Left ventricle myocardium inferior (tissue), 1 donor: ENCODE measurements around the gene NUP133. TPM values are rescaled to one million over a fixed set of nuclear protein-coding genes. Genes with fewer than 3 reads are reported as not detected.
"Not testable (repeated sequence)": the region's sequence is repeated elsewhere in the genome, so short reads cannot be mapped to it uniquely, and the experiment has no call there.

Experiments used
- DNase-seq: peaks from one replicate; pipeline ENCODE4 v3.0.0-alpha.2; 2020
- H3K27ac ChIP-seq: fragments of 200-600 bp; replicated peaks from 2 replicates; pipeline ENCODE4 v1.8.0; 2021
- H3K27me3 ChIP-seq: fragments of 200-600 bp; 2 replicates; pipeline ENCODE4 v1.8.0; 2021; ENCODE audit warnings: low read depth
- H3K36me3 ChIP-seq: fragments of 200-600 bp; 2 replicates; pipeline ENCODE4 v1.8.0; 2021
- H3K4me1 ChIP-seq: fragments of 200-600 bp; 2 replicates; pipeline ENCODE4 v1.8.0; 2021
- H3K4me3 ChIP-seq: fragments of 200-600 bp; 2 replicates; pipeline ENCODE4 v1.8.0; 2021; ENCODE audit warnings: mild to moderate bottlenecking, moderate library complexity
- H3K9me3 ChIP-seq: fragments of 200-600 bp; replicated peaks from 2 replicates; pipeline ENCODE4 v1.8.0; 2021
- intact Hi-C: fragments of 100-400 bp; cut with micrococcal nuclease; formaldehyde crosslinking; loops from one replicate; pipeline ENCODE4 v1.11.0; 2022
- total RNA-seq: library from RNA; stranded (reverse); fragmentation: NEBNext Ultra II Directional; extraction: Animal tissue kit (Norgen Biotek cat#: 25700); gene quantifications from one replicate; pipeline ENCODE4 v1.2.1, GENCODE V29; 2021
- TF ChIP-seq, protein P1 (sequence below): fragments of 200-600 bp; IDR thresholded peaks from 2 replicates; pipeline ENCODE4 v1.8.0; 2021; ENCODE audit warnings: antibody characterized with exemption, mild to moderate bottlenecking, borderline replicate concordance
- donor health status: DM: no; HTN: yes; CAD: no; lungs with severe emphysema.

The NUP133 gene
- total RNA-seq, 1 donor from 2014 or later: 31.3 TPM

DNA sequence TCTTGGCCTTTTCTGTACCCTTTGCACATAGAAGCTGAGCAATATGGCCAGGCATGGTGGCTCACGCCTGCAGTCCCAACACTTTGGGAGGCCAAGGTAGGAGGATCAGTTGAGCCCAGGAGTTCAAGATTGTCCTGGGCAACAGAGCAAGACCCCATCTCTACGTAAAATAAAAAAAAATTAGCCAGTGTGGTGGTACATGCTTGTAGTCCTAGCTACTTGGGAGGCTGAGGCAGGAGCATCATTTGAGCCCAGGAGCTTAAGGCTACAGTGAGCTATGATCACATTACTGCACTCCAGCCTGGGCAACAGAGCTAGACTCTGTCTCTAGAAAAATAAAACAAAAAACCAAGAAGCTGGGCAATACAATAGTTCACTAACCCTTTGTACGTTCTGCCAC is 80.6 kb downstream of the NUP133 start:
- no peaks in the 10 kb centered on the region for H3K36me3 ChIP-seq
- no peak overlapping the region for H3K27ac ChIP-seq
- TF ChIP-seq, protein P1, sequence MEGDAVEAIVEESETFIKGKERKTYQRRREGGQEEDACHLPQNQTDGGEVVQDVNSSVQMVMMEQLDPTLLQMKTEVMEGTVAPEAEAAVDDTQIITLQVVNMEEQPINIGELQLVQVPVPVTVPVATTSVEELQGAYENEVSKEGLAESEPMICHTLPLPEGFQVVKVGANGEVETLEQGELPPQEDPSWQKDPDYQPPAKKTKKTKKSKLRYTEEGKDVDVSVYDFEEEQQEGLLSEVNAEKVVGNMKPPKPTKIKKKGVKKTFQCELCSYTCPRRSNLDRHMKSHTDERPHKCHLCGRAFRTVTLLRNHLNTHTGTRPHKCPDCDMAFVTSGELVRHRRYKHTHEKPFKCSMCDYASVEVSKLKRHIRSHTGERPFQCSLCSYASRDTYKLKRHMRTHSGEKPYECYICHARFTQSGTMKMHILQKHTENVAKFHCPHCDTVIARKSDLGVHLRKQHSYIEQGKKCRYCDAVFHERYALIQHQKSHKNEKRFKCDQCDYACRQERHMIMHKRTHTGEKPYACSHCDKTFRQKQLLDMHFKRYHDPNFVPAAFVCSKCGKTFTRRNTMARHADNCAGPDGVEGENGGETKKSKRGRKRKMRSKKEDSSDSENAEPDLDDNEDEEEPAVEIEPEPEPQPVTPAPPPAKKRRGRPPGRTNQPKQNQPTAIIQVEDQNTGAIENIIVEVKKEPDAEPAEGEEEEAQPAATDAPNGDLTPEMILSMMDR: no peak
- intact Hi-C loops: no loop called here
- peaks cover 81% of the 10 kb centered on the region for H3K27me3 ChIP-seq
- no peak overlapping the region for H3K4me3 ChIP-seq
- peaks cover 22% of the 10 kb centered on the region for H3K4me1 ChIP-seq
- no peak for DNase-seq
- H3K9me3 ChIP-seq: peaks cover 14% of the 10 kb centered on the region

- no peak overlapping the region for H3K27ac ChIP-seq
- H3K9me3 ChIP-seq: peaks cover 14% of the 10 kb centered on the region
- no peak for DNase-seq
- H3K4me1 ChIP-seq: peaks cover 2% of the 10 kb centered on the region
- intact Hi-C loops: no loop called here
- TF ChIP-seq, protein P1: no peak
- H3K36me3 ChIP-seq: no peaks in the 10 kb centered on the region
- H3K27me3 ChIP-seq: peaks cover 65% of the 10 kb centered on the region
- no peak overlapping the region for H3K4me3 ChIP-seq
These were observed 82.5 kb downstream of the NUP133 start for GRCh38 chr1:229425564-229426159.

DNA sequence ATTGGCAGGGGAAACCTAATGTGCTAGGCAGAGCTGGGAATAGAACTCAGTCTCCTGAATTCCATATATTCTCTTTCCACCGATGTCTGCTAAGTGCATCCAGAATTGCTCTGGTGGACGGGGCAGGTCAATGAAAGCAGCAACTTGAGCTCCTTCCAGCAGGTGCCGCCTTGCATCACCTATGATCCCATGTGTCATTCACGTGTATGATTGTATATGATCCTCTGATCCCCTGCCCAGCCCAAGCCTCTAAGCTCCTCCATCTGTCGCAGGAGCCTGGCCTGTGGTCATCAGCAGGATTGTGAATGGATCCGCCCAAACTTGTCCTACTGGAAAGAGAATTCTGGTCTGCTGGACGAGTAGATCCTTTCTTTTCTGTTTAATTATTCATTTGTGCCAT is 87.4 kb downstream of the NUP133 start:
- H3K4me3 ChIP-seq: no peak overlapping the region
- H3K4me1 ChIP-seq: no peaks in the 10 kb centered on the region
- H3K9me3 ChIP-seq: peaks cover 14% of the 10 kb centered on the region
- TF ChIP-seq, protein P1: no peak
- no peak for DNase-seq
- H3K27ac ChIP-seq: no peak overlapping the region
- peaks cover 23% of the 10 kb centered on the region for H3K27me3 ChIP-seq
- intact Hi-C loops: no loop called here
- no peaks in the 10 kb centered on the region for H3K36me3 ChIP-seq

- intact Hi-C loops: no loop called here
- no peak overlapping the region for H3K27ac ChIP-seq
- H3K27me3 ChIP-seq: peaks cover 20% of the 10 kb centered on the region
- H3K9me3 ChIP-seq: peaks cover 14% of the 10 kb centered on the region
- H3K4me1 ChIP-seq: no peaks in the 10 kb centered on the region
- TF ChIP-seq, protein P1: no peak
- DNase-seq: no peak
- H3K36me3 ChIP-seq: no peaks in the 10 kb centered on the region
- no peak overlapping the region for H3K4me3 ChIP-seq
These were observed 87.9 kb downstream of the NUP133 start for GRCh38 chr1:229420224-229420623.

GRCh38 chr1:229418586-229418985 is 89.6 kb downstream of the NUP133 start:
- H3K27me3 ChIP-seq: peaks cover 16% of the 10 kb centered on the region
- H3K36me3 ChIP-seq, H3K4me1 ChIP-seq, H3K9me3 ChIP-seq, H3K4me3 ChIP-seq, H3K27ac ChIP-seq, intact Hi-C loops, DNase-seq: not testable (repeated sequence)

- H3K9me3 ChIP-seq, intact Hi-C loops, H3K36me3 ChIP-seq, DNase-seq, H3K4me3 ChIP-seq, H3K27ac ChIP-seq: not testable (repeated sequence)
- peaks cover 42% of the 10 kb centered on the region for H3K4me1 ChIP-seq
- H3K27me3 ChIP-seq: peaks cover 53% of the 10 kb centered on the region
These were observed 95.3 kb downstream of the NUP133 start for GRCh38 chr1:229412810-229413209.
